Esophagus muscularis mucosa (tissue), 3 donors: ENCODE measurements around the gene CMTM7.

Source experiments
- POLR2A ChIP-seq: fragments of 450-650 bp; IDR thresholded peaks from one replicate; pipeline ENCODE4 v1.6.1; 2017; ENCODE audit warnings: antibody characterized with exemption, moderate library complexity, mild to moderate bottlenecking, low read depth
- TF ChIP-seq, protein P1 (sequence below), 3 experiments: fragments of 200-600 bp in 2 of 3; fragments of 450-650 bp in 1 of 3; sonication (generic) in 2 of 3; IDR thresholded peaks; one replicate each; pipeline ENCODE4 v1.5.1; 2017 to 2019; ENCODE audit warnings: antibody characterized with exemption in 3 of 3, mild to moderate bottlenecking in 2 of 3, moderate library complexity in 1 of 3

GRCh38 chr3:32399030-32399620 lies 7.5 kb downstream of the CMTM7 start:
- TF ChIP-seq, protein P1, sequence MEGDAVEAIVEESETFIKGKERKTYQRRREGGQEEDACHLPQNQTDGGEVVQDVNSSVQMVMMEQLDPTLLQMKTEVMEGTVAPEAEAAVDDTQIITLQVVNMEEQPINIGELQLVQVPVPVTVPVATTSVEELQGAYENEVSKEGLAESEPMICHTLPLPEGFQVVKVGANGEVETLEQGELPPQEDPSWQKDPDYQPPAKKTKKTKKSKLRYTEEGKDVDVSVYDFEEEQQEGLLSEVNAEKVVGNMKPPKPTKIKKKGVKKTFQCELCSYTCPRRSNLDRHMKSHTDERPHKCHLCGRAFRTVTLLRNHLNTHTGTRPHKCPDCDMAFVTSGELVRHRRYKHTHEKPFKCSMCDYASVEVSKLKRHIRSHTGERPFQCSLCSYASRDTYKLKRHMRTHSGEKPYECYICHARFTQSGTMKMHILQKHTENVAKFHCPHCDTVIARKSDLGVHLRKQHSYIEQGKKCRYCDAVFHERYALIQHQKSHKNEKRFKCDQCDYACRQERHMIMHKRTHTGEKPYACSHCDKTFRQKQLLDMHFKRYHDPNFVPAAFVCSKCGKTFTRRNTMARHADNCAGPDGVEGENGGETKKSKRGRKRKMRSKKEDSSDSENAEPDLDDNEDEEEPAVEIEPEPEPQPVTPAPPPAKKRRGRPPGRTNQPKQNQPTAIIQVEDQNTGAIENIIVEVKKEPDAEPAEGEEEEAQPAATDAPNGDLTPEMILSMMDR (IDR thresholded peaks at IDR 0.05) = peak; percentile 45 to 60 (median 54)
- TF ChIP-seq POLR2A = no peak
